Fibroblast of gingiva (primary cell): ENCODE data around the gene REPS1.
"Not testable (repeated sequence)": the region's sequence is repeated elsewhere in the genome, so short reads cannot be mapped to it uniquely, and the experiment has no call there.

Experiments
- DNase-seq: peaks from one replicate; pipeline ENCODE4 v3.0.0-alpha.2; 2011; ENCODE audit warnings: low read depth

Gene REPS1

GRCh38 chr6:138970159-138970558 is 17.9 kb downstream of the REPS1 start:
- DNase-seq: no peak

GRCh38 chr6:138966870-138967269 is 21.2 kb downstream of the REPS1 start:
- no peak for DNase-seq

GRCh38 chr6:138965971-138966370 is 22.1 kb downstream of the REPS1 start:
- no peak for DNase-seq

- no peak for DNase-seq
These were observed 22.7 kb downstream of the REPS1 start for GRCh38 chr6:138965291-138965874.

- DNase-seq: no peak
These were observed 24.0 kb downstream of the REPS1 start for GRCh38 chr6:138964012-138964411.

- no peak for DNase-seq
These were observed 24.5 kb downstream of the REPS1 start for GRCh38 chr6:138963531-138963930.

- DNase-seq: no peak
These were observed 24.9 kb downstream of the REPS1 start for GRCh38 chr6:138963119-138963518.

- no peak for DNase-seq
These were observed 28.5 kb downstream of the REPS1 start for GRCh38 chr6:138959521-138959920.

GRCh38 chr6:138958595-138958994 is 29.5 kb downstream of the REPS1 start:
- no peak for DNase-seq

- DNase-seq: no peak
These were observed 30.1 kb downstream of the REPS1 start for GRCh38 chr6:138957903-138958302.

- DNase-seq: peak; percentile 35
These were observed 30.6 kb downstream of the REPS1 start for GRCh38 chr6:138957484-138957883.

GRCh38 chr6:138956244-138956924 is 31.7 kb downstream of the REPS1 start:
- no peak for DNase-seq

- DNase-seq: no peak
These were observed 32.8 kb downstream of the REPS1 start for GRCh38 chr6:138955262-138955661.

- peak; percentile 38 for DNase-seq
These were observed 34.6 kb downstream of the REPS1 start for GRCh38 chr6:138953451-138953850.

- no peak for DNase-seq
These were observed 39.4 kb downstream of the REPS1 start for GRCh38 chr6:138948546-138949179.

GRCh38 chr6:138948004-138948403 is 40.0 kb downstream of the REPS1 start:
- DNase-seq: no peak

GRCh38 chr6:138945354-138945753 is 42.7 kb downstream of the REPS1 start:
- DNase-seq: no peak

- peak; percentile 38 for DNase-seq
These were observed 43.6 kb downstream of the REPS1 start for GRCh38 chr6:138944412-138944811.

GRCh38 chr6:138943089-138943625 is 44.9 kb downstream of the REPS1 start:
- peak; percentile 14 for DNase-seq

GRCh38 chr6:138936873-138937272 is 51.2 kb downstream of the REPS1 start:
- not testable (repeated sequence) for DNase-seq

GRCh38 chr6:138931660-138932059 is 56.4 kb downstream of the REPS1 start:
- no peak for DNase-seq

- DNase-seq: no peak
These were observed 61.5 kb downstream of the REPS1 start for GRCh38 chr6:138926579-138926978.

- no peak for DNase-seq
These were observed 62.2 kb downstream of the REPS1 start for GRCh38 chr6:138925806-138926205.
